Omental fat pad (tissue), 4 donors: ENCODE measurements around the gene TMPRSS11B. TPM values are rescaled to one million over a fixed set of nuclear protein-coding genes. Genes with fewer than 3 reads are reported as not detected.
"Not testable (repeated sequence)": the region's sequence is repeated elsewhere in the genome, so short reads cannot be mapped to it uniquely, and the experiment has no call there.

Source experiments
- ATAC-seq: fragments of 150-250 bp; one replicate; pipeline ENCODE4 v1.9.1; 2016; ENCODE audit warnings: mild to moderate bottlenecking, moderate library complexity; ENCODE audit not compliant: low FRiP score
- DNase-seq: peaks from one replicate; pipeline ENCODE4 v3.0.0-alpha.2; 2019; ENCODE audit warnings: low spot score
- total RNA-seq, 4 donors: library from RNA; depleted of rRNA; stranded (reverse); fragments of >200 nt; gene quantifications; one replicate each; pipeline ENCODE4 v1.1.0, GENCODE V29; 2016
- TF ChIP-seq, protein P1 (sequence below), 3 donors: fragments of 450-650 bp; IDR thresholded peaks; one replicate each; pipeline ENCODE4 v1.5.1; 2016 to 2017; ENCODE audit warnings: antibody characterized with exemption in 3 of 3, mild to moderate bottlenecking in 3 of 3, moderate library complexity in 2 of 3

TMPRSS11B gene
- total RNA-seq, 4 donors from 2014 or later: not detected

DNA sequence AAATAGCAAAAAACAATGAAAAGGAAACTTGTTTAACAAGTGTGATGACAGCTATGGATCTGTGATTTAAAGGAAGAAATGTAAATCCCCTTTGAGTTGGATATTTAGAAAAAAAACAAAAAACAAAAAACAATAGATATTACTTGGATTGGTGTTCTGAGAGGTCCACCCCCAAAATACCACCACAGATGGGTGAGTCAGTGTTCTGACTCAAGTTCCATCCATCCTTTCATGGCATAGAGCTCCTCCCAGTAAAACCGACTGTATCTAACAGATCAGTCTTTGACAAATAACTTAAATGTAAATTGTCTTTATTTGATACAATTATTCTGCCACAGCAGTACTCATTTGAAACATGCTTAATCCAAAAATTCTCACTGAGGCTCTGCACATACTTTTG lies 27.4 kb downstream of the TMPRSS11B start:
- TF ChIP-seq, protein P1, sequence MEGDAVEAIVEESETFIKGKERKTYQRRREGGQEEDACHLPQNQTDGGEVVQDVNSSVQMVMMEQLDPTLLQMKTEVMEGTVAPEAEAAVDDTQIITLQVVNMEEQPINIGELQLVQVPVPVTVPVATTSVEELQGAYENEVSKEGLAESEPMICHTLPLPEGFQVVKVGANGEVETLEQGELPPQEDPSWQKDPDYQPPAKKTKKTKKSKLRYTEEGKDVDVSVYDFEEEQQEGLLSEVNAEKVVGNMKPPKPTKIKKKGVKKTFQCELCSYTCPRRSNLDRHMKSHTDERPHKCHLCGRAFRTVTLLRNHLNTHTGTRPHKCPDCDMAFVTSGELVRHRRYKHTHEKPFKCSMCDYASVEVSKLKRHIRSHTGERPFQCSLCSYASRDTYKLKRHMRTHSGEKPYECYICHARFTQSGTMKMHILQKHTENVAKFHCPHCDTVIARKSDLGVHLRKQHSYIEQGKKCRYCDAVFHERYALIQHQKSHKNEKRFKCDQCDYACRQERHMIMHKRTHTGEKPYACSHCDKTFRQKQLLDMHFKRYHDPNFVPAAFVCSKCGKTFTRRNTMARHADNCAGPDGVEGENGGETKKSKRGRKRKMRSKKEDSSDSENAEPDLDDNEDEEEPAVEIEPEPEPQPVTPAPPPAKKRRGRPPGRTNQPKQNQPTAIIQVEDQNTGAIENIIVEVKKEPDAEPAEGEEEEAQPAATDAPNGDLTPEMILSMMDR (IDR thresholded peaks at IDR 0.05): no peak
- DNase-seq (no peak), ATAC-seq (no peak)

DNA sequence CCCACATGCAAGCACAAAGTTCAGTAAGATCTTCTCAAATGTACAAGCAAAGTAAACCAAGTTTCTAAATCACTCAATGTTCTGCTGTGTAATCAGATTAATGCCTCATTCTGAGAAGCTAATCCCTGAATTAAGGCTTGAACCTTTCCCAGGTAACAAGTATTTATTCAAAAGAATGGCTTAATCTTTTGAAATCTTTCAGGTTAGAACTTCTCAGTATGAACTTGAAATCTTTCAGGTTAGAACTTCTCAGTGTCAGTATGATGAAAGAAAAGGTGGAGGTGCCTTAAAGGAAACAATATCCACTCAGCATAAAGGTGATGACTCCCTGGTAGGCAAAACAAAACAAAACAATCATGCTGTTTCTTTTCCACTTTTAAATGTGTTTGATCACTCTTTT lies 29.0 kb downstream of the TMPRSS11B start:
- DNase-seq (no peak), ATAC-seq (no peak)
- TF ChIP-seq, protein P1 (IDR thresholded peaks at IDR 0.05): no peak

DNA sequence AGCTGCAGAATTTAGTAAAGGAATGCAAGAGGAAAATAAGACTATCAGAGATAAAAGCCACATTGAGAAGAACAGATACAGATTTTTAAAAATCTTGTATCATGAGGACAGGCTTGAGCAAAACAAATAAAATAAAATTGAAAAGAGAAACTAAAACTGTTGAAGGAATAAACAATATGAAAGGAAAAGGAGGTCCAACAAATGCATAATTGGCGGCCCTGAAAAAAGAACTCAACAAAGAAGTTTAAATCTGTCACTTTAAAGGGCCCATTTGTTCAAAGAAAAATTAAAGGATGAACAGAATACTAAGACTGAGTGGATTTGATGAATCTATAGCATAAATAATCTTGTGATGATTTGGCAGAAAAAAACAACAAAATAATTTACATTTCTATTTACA lies 36.5 kb downstream of the TMPRSS11B start:
- DNase-seq (no peak), ATAC-seq (no peak)
- TF ChIP-seq, protein P1 (IDR thresholded peaks at IDR 0.05): no peak

DNA sequence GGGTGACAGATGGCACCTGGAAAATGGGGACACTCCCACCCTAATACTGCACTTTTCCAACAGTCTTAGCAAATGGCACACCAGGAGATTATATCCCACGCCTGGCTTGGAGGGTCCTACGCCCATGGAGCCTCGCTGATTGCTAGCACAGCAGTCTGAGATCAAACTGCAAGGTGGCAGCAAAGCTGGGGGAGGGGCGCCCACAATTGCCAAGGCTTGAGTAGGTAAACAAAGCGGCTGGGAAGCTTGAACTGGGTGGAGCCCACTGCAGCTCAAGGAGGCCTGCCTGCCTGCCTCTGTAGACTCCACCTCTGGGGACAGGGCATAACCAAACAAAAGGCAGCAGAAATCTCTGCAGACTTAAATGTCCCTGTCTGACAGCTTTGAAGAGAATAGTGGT lies 51.2 kb downstream of the TMPRSS11B start:
- not testable (repeated sequence) for ATAC-seq, DNase-seq

DNA sequence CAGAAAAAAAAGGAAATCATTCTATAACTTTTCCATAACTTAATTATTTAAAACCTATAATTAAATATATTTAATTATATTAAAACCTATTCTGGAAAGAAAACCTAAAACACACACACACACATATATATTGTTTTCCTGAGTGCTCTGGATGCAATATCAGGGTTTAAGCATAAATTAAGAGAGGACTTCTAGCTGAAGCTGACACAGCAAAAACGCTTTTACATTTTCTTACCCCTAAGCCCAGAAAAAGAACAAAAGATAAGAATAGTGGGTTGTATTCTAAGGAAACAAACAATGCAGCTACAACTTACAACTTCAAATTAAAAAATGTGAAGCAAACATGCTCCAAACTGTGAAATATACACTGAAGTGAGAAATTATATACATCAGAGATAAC lies 52.3 kb downstream of the TMPRSS11B start:
- no peak for DNase-seq
- TF ChIP-seq, protein P1 (IDR thresholded peaks at IDR 0.05): no peak
- ATAC-seq: no peak

DNA sequence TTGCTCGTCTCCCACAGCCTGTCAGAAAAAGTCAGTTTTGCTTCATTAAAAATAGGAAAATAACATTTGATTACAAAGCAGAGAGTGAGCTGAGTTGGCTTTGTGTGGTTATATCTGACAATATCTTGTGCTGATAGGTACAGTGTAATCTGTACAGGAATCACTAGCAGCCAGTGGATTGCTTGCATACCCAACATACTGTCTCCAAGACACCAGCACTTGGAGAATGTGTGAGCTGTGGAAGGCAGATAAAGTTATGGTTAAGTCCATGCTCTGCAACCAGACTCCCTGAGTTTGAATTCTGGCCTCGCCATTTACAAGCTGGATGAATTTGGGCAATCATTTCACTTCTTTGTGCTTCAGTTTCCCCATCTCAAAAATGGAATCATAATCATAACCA lies 58.3 kb downstream of the TMPRSS11B start:
- TF ChIP-seq, protein P1 (IDR thresholded peaks at IDR 0.05): no peak
- ATAC-seq: no peak
- DNase-seq: no peak

DNA sequence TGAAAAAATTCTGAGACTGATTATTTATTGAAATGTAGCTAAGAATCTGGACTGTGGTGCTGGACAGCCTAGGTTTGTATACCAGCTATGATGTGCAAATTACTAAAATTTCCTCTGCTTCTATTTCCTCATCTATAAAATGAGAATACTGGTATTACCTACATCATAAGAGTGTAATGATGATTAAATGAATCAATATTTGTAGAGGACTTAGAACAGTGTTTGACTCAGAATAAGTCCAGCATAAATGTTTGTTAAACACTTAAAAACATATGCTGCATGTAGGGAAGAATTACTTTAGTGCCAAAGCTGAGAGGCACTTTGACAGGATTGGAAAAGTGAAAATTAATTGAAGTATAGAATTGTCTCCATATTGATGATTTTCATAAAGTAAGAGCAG lies 60.6 kb downstream of the TMPRSS11B start:
- TF ChIP-seq, protein P1 (IDR thresholded peaks at IDR 0.05): no peak
- no peak for ATAC-seq
- no peak for DNase-seq

DNA sequence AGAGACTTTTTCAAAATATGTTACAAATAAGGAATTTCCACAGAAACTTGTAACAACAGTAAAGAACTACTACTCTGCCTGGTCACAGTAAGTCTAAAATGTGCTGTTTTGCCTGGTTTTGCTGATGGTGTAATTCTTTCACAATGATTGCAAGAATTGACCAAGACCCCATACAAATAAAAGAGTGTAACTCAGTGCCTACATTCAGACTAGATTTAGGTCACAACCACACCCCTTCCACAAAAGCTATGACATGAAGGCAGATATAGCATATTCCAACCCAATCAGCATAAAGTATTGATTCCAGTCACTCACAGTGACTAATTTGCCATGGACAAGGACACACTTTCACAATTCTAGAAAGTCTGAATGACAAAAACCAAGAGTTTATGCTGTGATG lies 62.1 kb downstream of the TMPRSS11B start:
- DNase-seq: no peak
- ATAC-seq: no peak
- TF ChIP-seq, protein P1 (IDR thresholded peaks at IDR 0.05): no peak
